SU-DHL-6 (cell line): Measurements from ENCODE around the gene MTHFD1.

Source experiments
- EZH2phosphoT487 ChIP-seq: fragments of 200-600 bp; sonication (generic), shearing (Covaris generic); conservative IDR thresholded peaks from 2 replicates; pipeline ENCODE4 v1.6.1; 2018; ENCODE audit warnings: mild to moderate bottlenecking, antibody characterized with exemption, low read length, moderate library complexity, mixed read lengths
- TF ChIP-seq, protein P1 (sequence below): fragments of 200-600 bp; sonication (generic); IDR thresholded peaks from one replicate; pipeline ENCODE4 v1.5.1; 2017; ENCODE audit warnings: antibody characterized with exemption, mild to moderate bottlenecking, low read length, moderate library complexity; ENCODE audit not compliant: insufficient read depth, poor library complexity, severe bottlenecking

DNA sequence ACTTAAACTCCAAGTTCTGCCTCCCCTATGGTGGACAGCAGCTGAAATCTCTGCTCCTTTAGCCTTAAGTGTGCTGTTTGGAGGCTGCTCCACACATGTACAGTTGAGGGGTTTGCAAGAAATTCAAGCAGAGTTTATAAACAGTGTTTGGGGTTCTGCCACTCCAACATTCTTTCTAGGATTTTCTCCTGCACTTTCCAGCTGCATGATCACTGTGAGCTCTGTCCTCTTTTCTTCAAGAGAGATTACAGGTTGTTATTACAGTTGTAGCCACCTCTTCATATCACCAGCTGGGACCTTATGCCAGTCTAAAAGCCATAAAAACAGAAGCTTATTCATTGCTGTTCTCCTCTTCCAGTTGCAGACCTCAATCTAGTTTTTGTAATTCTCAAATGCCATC, 107.1 kb downstream of the MTHFD1 start:
- TF ChIP-seq, protein P1, sequence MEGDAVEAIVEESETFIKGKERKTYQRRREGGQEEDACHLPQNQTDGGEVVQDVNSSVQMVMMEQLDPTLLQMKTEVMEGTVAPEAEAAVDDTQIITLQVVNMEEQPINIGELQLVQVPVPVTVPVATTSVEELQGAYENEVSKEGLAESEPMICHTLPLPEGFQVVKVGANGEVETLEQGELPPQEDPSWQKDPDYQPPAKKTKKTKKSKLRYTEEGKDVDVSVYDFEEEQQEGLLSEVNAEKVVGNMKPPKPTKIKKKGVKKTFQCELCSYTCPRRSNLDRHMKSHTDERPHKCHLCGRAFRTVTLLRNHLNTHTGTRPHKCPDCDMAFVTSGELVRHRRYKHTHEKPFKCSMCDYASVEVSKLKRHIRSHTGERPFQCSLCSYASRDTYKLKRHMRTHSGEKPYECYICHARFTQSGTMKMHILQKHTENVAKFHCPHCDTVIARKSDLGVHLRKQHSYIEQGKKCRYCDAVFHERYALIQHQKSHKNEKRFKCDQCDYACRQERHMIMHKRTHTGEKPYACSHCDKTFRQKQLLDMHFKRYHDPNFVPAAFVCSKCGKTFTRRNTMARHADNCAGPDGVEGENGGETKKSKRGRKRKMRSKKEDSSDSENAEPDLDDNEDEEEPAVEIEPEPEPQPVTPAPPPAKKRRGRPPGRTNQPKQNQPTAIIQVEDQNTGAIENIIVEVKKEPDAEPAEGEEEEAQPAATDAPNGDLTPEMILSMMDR = no peak
- no peak for TF ChIP-seq EZH2phosphoT487
